ENCODE measurements around the gene CD59. TPM values are rescaled to one million over a fixed set of nuclear protein-coding genes. Genes with fewer than 3 reads are reported as not detected.

Gene CD59
- total and polyA plus RNA-seq, 10 of the 15 experiments (the other 5 are each of a cell fraction or from before 2014, with no cell fraction given), result 55.5 to 256 (median 181) TPM

- ChIA-PET CTCF (interaction anchor here (0.6 to 7.8 kb wide), 30 partner anchors 9 to 577 kb away, joined by 3 to 276 read pairs (median 7); no protein-coding TSS in a partner anchor), RAD21 (ENCODE audit: unreplicated experiment) (interaction anchor here (1.0 to 4.2 kb wide), 14 partner anchors 10 to 396 kb away, joined by 3 to 158 read pairs (median 12); no protein-coding TSS in a partner anchor)
- TF ChIP-seq RAD21 (IDR thresholded peaks at IDR 0.05; ENCODE audit: insufficient read depth, low read depth, low read length) (no peak), ESRRA (IDR thresholded peaks at IDR 0.05; ENCODE audit: low read length) (no peak), ASH2L (IDR thresholded peaks at IDR 0.05; ENCODE audit: borderline replicate concordance, low read depth) (no peak), MAX (IDR thresholded peaks at IDR 0.05; ENCODE audit: low read depth, low read length) (no peak), NR2C1 (IDR thresholded peaks at IDR 0.05) (no peak), ZZZ3 (IDR thresholded peaks at IDR 0.05; ENCODE audit: control insufficient read depth, insufficient read length, low read depth) (no peak), GABPA (IDR thresholded peaks at IDR 0.05; ENCODE audit: low read depth) (no peak), IRF5 (IDR thresholded peaks at IDR 0.05; ENCODE audit: borderline replicate concordance) (no peak), SP1 (IDR thresholded peaks at IDR 0.05; ENCODE audit: low read depth, low read length) (no peak), SPI1 (IDR thresholded peaks at IDR 0.05; ENCODE audit: borderline replicate concordance, insufficient read depth, low read depth, low read length) (no peak), CHD1 (IDR thresholded peaks at IDR 0.05; ENCODE audit: low read depth, low read length) (no peak), ATF3 (IDR thresholded peaks at IDR 0.05; ENCODE audit: borderline replicate concordance, extremely low read depth, low read depth, low read length) (no peak), E2F4 (IDR thresholded peaks at IDR 0.05; ENCODE audit: low read depth, low read length) (no peak), ZBTB11 (CRISPR knock-in tag; IDR thresholded peaks at IDR 0.05) (no peak), ZNF274 (IDR thresholded peaks at IDR 0.05; ENCODE audit: insufficient read depth, insufficient read length) (no peak), EGR1 (IDR thresholded peaks at IDR 0.05; ENCODE audit: borderline replicate concordance in 1 of 2, low read depth in 2 of 2, low read length in 2 of 2) (no peak), KDM1A (IDR thresholded peaks at IDR 0.05; ENCODE audit: borderline replicate concordance) (no peak), SMAD5 (IDR thresholded peaks at IDR 0.05; ENCODE audit: low read depth) (no peak), MEF2B (IDR thresholded peaks at IDR 0.05; ENCODE audit: partially characterized antibody, poor library complexity, severe bottlenecking) (no peak)
Observed at GRCh38 chr11:33743291-33743690, 7.1 kb upstream of the CD59 start.

More at GRCh38 chr11:33743291-33743690, 7.1 kb upstream of the CD59 start:
- Histone ChIP-seq H3K27me3 (replicated peaks in 1 of 2; ENCODE audit: control insufficient read depth in 2 of 2, insufficient read depth in 2 of 2, low read length in 1 of 2) (no peaks in the 10 kb centered on the region), H3K9me3 (replicated peaks; ENCODE audit: control insufficient read depth, insufficient read depth, low read length) (no peaks in the 10 kb centered on the region), H3K79me2 (ENCODE audit: control insufficient read depth, insufficient read depth, low read length) (no peaks in the 10 kb centered on the region), H2AFZ (ENCODE audit: control insufficient read depth, low read depth, low read length) (no peak overlapping the region), H3K4me1 (ENCODE audit: control insufficient read depth, insufficient read depth, low read length) (no peaks in the 10 kb centered on the region), H3K27ac (ENCODE audit: control insufficient read depth, insufficient read depth) (no peak overlapping the region), H4K20me1 (ENCODE audit: control insufficient read depth, insufficient read depth) (no peaks in the 10 kb centered on the region), H3K4me2 (ENCODE audit: control insufficient read depth, insufficient read depth) (no peak overlapping the region), H3K36me3 (ENCODE audit: control insufficient read depth in 2 of 2, insufficient read depth in 2 of 2, low read length in 1 of 2) (no peaks in the 10 kb centered on the region; a peak in 1 of 4 replicates), H3K9ac (ENCODE audit: control insufficient read depth, insufficient read depth, low read length) (no peak overlapping the region), H3K4me3 (no peak overlapping the region)
- in situ Hi-C loops (cut with MboI), result no loop called here
- FAIRE-seq, result no peak
- no peak for ATAC-seq
- ChIA-PET SMC1A (ENCODE audit: uncharacterized antibody, unreplicated experiment) (interaction anchor here (0.9 to 3.9 kb wide), 20 partner anchors 8 to 463 kb away, joined by 3 to 153 read pairs (median 8); no protein-coding TSS in a partner anchor), POLR2A (interaction anchor here (1.3 kb wide), 1 partner anchor 27 kb away, joined by 6 read pairs; no protein-coding TSS in a partner anchor)
- no TSS peak for BruUV-seq (replicated peaks)
- intact Hi-C loops (cut with micrococcal nuclease; ENCODE audit: unreplicated experiment), result loop anchor here (2.0 kb wide), 2 partner anchors 200 to 380 kb away; no protein-coding TSS in a partner anchor
- DNase-seq (ENCODE audit: low read depth, low spot score), result no peak
- 73% methylated on average over 5 of the region's 5 CpGs for WGBS (ENCODE audit: insufficient coverage, insufficient replicate concordance, low lambda C conversion rate, missing lambda C conversion rate)
